Nucleus accumbens (tissue), 56 donors: Measurements from ENCODE around the gene RASAL1.

Experiments
- DNase-seq, 56 donors: peaks; one replicate each; lab custom pipeline; 2025; lab: John Stamatoyannopoulos, UW

RASAL1 gene

GRCh38 chr12:113082486-113083148 is 52.9 kb downstream of the RASAL1 start:
- DNase-seq, result no peak

GRCh38 chr12:113081873-113082272 is 53.7 kb downstream of the RASAL1 start:
- no peak for DNase-seq

- DNase-seq, result no peak
These were observed 57.7 kb downstream of the RASAL1 start for GRCh38 chr12:113077859-113078255.

GRCh38 chr12:113077057-113077858 is 58.3 kb downstream of the RASAL1 start:
- no peak for DNase-seq

- DNase-seq, result no peak
These were observed 60.4 kb downstream of the RASAL1 start for GRCh38 chr12:113075137-113075683.

- DNase-seq, result no peak
These were observed 62.0 kb downstream of the RASAL1 start for GRCh38 chr12:113073586-113073985.

GRCh38 chr12:113072136-113072535 is 63.4 kb downstream of the RASAL1 start:
- no peak for DNase-seq

- DNase-seq, result peak in 46 of 56 donors; percentile 18 to 89 (median 62)
These were observed 64.1 kb downstream of the RASAL1 start for GRCh38 chr12:113071135-113072112.

GRCh38 chr12:113070117-113070906 is 65.2 kb downstream of the RASAL1 start:
- peak in 1 of 56 donors; percentile 11 for DNase-seq

- no peak for DNase-seq
These were observed 65.8 kb downstream of the RASAL1 start for GRCh38 chr12:113069751-113070116.

GRCh38 chr12:113069149-113069548 is 66.4 kb downstream of the RASAL1 start:
- DNase-seq, result no peak

- no peak for DNase-seq
These were observed 67.3 kb downstream of the RASAL1 start for GRCh38 chr12:113067987-113068935.

- DNase-seq, result peak in 31 of 56 donors; percentile 5 to 79 (median 40)
These were observed 68.7 kb downstream of the RASAL1 start for GRCh38 chr12:113066813-113067400.

GRCh38 chr12:113065126-113066007 is 70.2 kb downstream of the RASAL1 start:
- DNase-seq, result peak in 11 of 56 donors; percentile 14 to 56 (median 31)

GRCh38 chr12:113064395-113065125 is 71.0 kb downstream of the RASAL1 start:
- no peak for DNase-seq
